ENCODE data around the gene AKAP8L. TPM values are rescaled to one million over a fixed set of nuclear protein-coding genes. Genes with fewer than 3 reads are reported as not detected.

Gene AKAP8L
- total and polyA plus RNA-seq, 2 of the 8 experiments (the other 6 are each of a cell fraction or from before 2014, with no cell fraction given), result 75.1 to 138 TPM

- Histone ChIP-seq H3K27me3 (replicated peaks in 1 of 4; ENCODE audit: control insufficient read depth in 3 of 4, extremely low read depth in 1 of 4, insufficient read depth in 3 of 4, low read length in 3 of 4) (no peaks in the 10 kb centered on the region), H4K8ac (ENCODE audit: extremely low read depth, insufficient read depth, low read length) (peak overlapping the region; percentile 86; the same call in 1 of the 2 replicates), H2AK5ac (ENCODE audit: low read depth, low read length) (no peak overlapping the region), H3K14ac (ENCODE audit: insufficient read length) (no peak overlapping the region), H3K4me1 (replicated peaks in 1 of 4; ENCODE audit: control insufficient read depth in 3 of 4, insufficient read depth in 4 of 4, low read length in 3 of 4) (no peaks in the 10 kb centered on the region), H4K91ac (replicated peaks; ENCODE audit: insufficient read length, low read length) (no peak overlapping the region), H3K27ac (ENCODE audit: low read depth, low read length) (no peak overlapping the region), H2BK15ac (ENCODE audit: low read length) (no peak overlapping the region), H4K20me1 (replicated peaks in 1 of 2; ENCODE audit: control insufficient read depth in 1 of 2, insufficient read depth in 2 of 2, low read length in 2 of 2) (peaks cover 22 to 35% of the 10 kb centered on the region in 2 experiments), H3K18ac (ENCODE audit: extremely low read depth, low read length) (no peak overlapping the region), H2BK5ac (ENCODE audit: low read depth, low read length) (no peak overlapping the region), H2BK12ac (ENCODE audit: low read depth, low read length) (no peak overlapping the region), H3K79me2 (ENCODE audit: control insufficient read depth in 1 of 2, insufficient read depth in 2 of 2, low read length in 2 of 2) (peaks cover 7 to 44% of the 10 kb centered on the region in 2 experiments; a peak in 3 of 4 replicates), H4K5ac (ENCODE audit: insufficient read length, low read depth, low read length) (no peak overlapping the region), H3K36me3 (ENCODE audit: control insufficient read depth in 2 of 4, insufficient read depth in 4 of 4, low read length in 3 of 4) (peaks cover 28 to 58% (median 41%) of the 10 kb centered on the region in 4 experiments), H2BK120ac (replicated peaks; ENCODE audit: low read depth, low read length) (no peak overlapping the region), H3K56ac (replicated peaks; ENCODE audit: insufficient read length, low read depth, low read length) (no peak overlapping the region), H3K23ac (ENCODE audit: insufficient read length) (no peak overlapping the region), H3K4me2 (ENCODE audit: insufficient read depth in 1 of 2, low read depth in 2 of 2, low read length in 2 of 2) (no peak overlapping the region), H3K23me2 (ENCODE audit: low read depth, low read length) (no peaks in the 10 kb centered on the region), H2BK20ac (ENCODE audit: low read length) (no peak overlapping the region), H3K9me3 (ENCODE audit: insufficient read depth in 2 of 2, low read depth in 1 of 2, low read length in 1 of 2) (no peaks in the 10 kb centered on the region), H3K4ac (replicated peaks; ENCODE audit: insufficient read length, low read depth, low read length) (no peak overlapping the region), H3K4me3 (ENCODE audit: extremely low read depth in 1 of 4, insufficient read depth in 2 of 4, low read depth in 3 of 4, low read length in 4 of 4) (no peak overlapping the region), H2AFZ (ENCODE audit: low read length) (no peak overlapping the region), H3K9ac (replicated peaks in 1 of 4; ENCODE audit: extremely low read depth in 1 of 4, low read depth in 3 of 4, low read length in 3 of 4) (no peak overlapping the region), H3K79me1 (ENCODE audit: low read depth, low read length) (peaks cover 26% of the 10 kb centered on the region)
- CTCF ChIA-PET (ENCODE audit: partially characterized antibody), result interaction anchor here (0.9 to 1.5 kb wide), 3 partner anchors 13 to 21 kb away, joined by 3 read pairs; no protein-coding TSS in a partner anchor
- 91% methylated on average over 8 of the region's 8 CpGs; no CpG with 5 or more reads in 1 of the 2 experiments for WGBS, 2 experiments (ENCODE audit: extremely low coverage in 1 of 2, insufficient coverage in 1 of 2, insufficient read length in 1 of 2, insufficient replicate concordance in 2 of 2, low coverage in 1 of 2, low lambda C conversion rate in 2 of 2, missing lambda C conversion rate in 1 of 2)
- FAIRE-seq (no peak), DNase-seq (ENCODE audit: low read depth in 1 of 2, low spot score in 2 of 2) (no peak)
- POLR2A ChIA-PET (ENCODE audit: partially characterized antibody), result interaction anchor here (0.8 to 7.0 kb wide), 2 partner anchors 12 to 20 kb away, joined by 4 to 36 read pairs; partner anchors contain the start of gene AKAP8
- TF ChIP-seq MAFK (IDR thresholded peaks at IDR 0.05; ENCODE audit: low read depth, low read length) (no peak), HDAC2 (IDR thresholded peaks at IDR 0.05; ENCODE audit: borderline replicate concordance in 1 of 2, low read depth in 2 of 2, low read length in 2 of 2) (no peak), ATF2 (IDR thresholded peaks at IDR 0.05; ENCODE audit: low read length) (no peak), TAF1 (IDR thresholded peaks at IDR 0.05; ENCODE audit: low read depth, low read length) (no peak), CBX5 (IDR thresholded peaks at IDR 0.05; ENCODE audit: low read depth, low read length) (no peak), POU5F1 (IDR thresholded peaks at IDR 0.05; ENCODE audit: low read depth, low read length) (no peak), RFX5 (IDR thresholded peaks at IDR 0.05; ENCODE audit: borderline replicate concordance, low read depth, low read length) (no peak), CHD1 (IDR thresholded peaks at IDR 0.05; ENCODE audit: low read depth, low read length) (no peak), RXRA (IDR thresholded peaks at IDR 0.05; ENCODE audit: insufficient read depth, low read depth, low read length) (no peak), TCF12 (IDR thresholded peaks at IDR 0.05; ENCODE audit: low read depth, low read length) (no peak), RNF2 (IDR thresholded peaks at IDR 0.05; ENCODE audit: borderline replicate concordance, low read depth, low read length, missing control alignments, poor library complexity, severe bottlenecking) (no peak), JUND (IDR thresholded peaks at IDR 0.05; ENCODE audit: low read length) (no peak)
Observed at GRCh38 chr19:15399234-15399515, 19.6 kb downstream of the AKAP8L start.

All from H1 (cell line).